OCI-LY7 (cell line): Measurements from ENCODE around the gene MALSU1.

Source experiments
- EZH2phosphoT487 ChIP-seq: fragments of 200-600 bp; sonication (generic); IDR thresholded peaks from 2 replicates; pipeline ENCODE4 v1.6.1; 2018; ENCODE audit warnings: low read depth, borderline replicate concordance, mild to moderate bottlenecking, mixed run types, antibody characterized with exemption, low read length, moderate library complexity, mixed read lengths
- TF ChIP-seq, protein P1 (sequence below): fragments of 200-600 bp; sonication (generic); conservative IDR thresholded peaks from 2 replicates; pipeline ENCODE4 v1.5.1; 2014; ENCODE audit warnings: mild to moderate bottlenecking, antibody characterized with exemption, low read length, moderate library complexity, mixed read lengths

DNA sequence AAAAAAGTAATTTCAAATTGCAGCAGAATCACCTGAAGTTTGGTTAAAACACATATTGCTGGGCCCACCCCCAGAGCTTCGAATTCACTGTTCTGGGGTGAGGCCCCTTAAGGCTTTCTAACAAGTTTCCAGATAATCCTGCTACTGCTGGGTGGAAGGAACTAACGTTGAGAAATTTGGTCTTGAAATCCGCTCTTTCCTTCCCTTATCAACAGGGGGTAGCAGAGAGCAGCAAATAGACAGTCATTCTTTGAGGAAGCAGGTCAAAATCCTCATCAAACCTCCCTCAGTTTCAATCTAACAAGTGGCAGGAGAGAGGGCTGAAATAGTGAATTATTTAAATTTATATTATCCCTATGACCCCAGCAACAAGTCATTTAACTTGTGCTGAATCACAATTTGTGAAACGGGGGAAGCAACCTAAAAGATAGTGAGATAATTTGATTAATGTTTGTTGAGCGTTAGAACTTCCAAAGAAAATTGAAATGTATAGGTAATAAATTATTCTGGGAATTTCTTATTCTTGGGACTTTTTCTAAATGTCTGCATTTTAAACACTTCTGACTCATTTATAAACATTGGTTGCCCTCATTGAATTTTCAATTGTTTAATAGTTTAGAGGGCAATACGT, 21.7 kb upstream of the MALSU1 start:
- TF ChIP-seq, protein P1, sequence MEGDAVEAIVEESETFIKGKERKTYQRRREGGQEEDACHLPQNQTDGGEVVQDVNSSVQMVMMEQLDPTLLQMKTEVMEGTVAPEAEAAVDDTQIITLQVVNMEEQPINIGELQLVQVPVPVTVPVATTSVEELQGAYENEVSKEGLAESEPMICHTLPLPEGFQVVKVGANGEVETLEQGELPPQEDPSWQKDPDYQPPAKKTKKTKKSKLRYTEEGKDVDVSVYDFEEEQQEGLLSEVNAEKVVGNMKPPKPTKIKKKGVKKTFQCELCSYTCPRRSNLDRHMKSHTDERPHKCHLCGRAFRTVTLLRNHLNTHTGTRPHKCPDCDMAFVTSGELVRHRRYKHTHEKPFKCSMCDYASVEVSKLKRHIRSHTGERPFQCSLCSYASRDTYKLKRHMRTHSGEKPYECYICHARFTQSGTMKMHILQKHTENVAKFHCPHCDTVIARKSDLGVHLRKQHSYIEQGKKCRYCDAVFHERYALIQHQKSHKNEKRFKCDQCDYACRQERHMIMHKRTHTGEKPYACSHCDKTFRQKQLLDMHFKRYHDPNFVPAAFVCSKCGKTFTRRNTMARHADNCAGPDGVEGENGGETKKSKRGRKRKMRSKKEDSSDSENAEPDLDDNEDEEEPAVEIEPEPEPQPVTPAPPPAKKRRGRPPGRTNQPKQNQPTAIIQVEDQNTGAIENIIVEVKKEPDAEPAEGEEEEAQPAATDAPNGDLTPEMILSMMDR = peak; percentile 92
- TF ChIP-seq EZH2phosphoT487 = no peak
